ENCODE data around the gene CRISP3. TPM values are rescaled to one million over a fixed set of nuclear protein-coding genes. Genes with fewer than 3 reads are reported as not detected.
"Not testable (repeated sequence)": the region's sequence is repeated elsewhere in the genome, so short reads cannot be mapped to it uniquely, and the experiment has no call there.

CRISP3 gene
- total RNA-seq (2014; rRNA removed), result not detected in 2 replicates
- not detected for polyA plus RNA-seq (2012)

GRCh38 chr6:49744259-49744658 is at the start of gene CRISP3:
Gene CRISP3, minus strand, starts transcription at chr6:49744388. Its CDS starts 21 bp downstream, at chr6:49744367.
- no peak for DNase-seq (ENCODE audit: low read depth)

GRCh38 chr6:49790341-49790740 is 46.2 kb upstream of the CRISP3 start:
- no peak for DNase-seq (ENCODE audit: low read depth)

DNA sequence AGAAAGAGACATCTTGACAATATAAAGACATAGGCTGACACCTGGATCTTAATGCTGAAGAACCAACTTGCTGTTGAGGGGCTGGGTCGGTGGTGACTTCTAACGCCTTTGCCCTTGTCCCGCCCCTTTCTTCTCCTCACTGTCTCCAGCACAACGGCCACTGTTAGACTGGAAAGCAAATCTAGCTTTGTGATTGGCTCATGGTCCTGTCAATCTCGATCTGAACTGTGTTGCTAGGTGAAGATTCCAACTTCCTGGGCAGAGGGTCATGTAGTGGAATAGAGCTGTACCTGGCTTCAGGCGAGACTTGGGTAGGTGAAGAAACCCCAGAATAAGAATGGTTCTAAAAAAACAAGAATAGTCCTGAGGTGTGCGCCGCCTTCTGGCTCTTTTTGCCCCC is 43.0 kb upstream of the CRISP3 start, which contains the start of gene PGK2:
TSS of gene PGK2 (minus strand) at position 110 of the 400 bp plus-strand sequence. CDS start at position 12, 98 bp downstream.
- DNase-seq (ENCODE audit: low read depth), result no peak

DNA sequence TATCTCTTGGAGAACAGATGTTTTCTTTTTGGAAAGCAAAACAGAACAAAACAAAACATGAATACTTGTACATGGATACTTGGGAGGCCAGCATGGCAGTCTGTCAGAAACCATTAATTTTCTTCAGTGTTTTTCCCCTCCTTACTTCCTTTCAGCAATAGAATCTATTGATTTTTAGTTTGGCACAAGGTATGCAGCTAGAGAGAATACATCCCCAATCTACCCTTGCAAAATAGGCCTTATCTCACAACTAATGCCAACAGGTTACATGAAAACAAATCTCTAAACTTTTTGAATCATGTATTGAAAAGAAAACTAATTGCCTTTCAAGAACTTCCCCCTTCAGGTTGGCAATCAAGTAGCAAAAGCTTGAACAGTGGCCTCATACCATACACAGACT is 40.1 kb upstream of the CRISP3 start:
- no peak for DNase-seq (ENCODE audit: low read depth)

DNA sequence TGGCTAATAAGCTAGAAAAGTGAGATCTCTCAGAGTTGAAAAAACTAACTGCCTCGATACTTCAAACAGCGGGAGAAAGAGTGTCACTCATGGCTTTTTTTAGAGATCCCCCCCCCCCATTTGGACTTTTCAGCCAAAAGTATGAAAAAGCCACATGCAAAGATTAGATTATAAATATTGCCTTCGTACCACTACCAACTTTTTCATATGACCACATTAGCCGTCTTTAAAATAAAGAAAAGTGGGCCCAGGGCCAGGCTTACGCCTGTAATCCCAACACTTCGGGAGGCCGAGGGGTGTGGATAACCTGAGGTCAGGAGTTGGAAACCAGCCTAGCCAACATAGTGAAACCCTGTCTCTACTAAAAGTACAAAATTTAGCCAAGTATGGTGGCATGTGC is 38.5 kb upstream of the CRISP3 start:
- no peak for DNase-seq (ENCODE audit: low read depth)

- no peak for DNase-seq (ENCODE audit: low read depth)
Measured at GRCh38 chr6:49782293-49782692, 38.1 kb upstream of the CRISP3 start.

GRCh38 chr6:49776444-49776843 is 32.3 kb upstream of the CRISP3 start:
- DNase-seq (ENCODE audit: low read depth), result no peak

- DNase-seq (ENCODE audit: low read depth), result no peak
Measured at GRCh38 chr6:49775043-49775442, 30.9 kb upstream of the CRISP3 start.

- DNase-seq (ENCODE audit: low read depth), result no peak
Measured at GRCh38 chr6:49772285-49772684, 28.1 kb upstream of the CRISP3 start.

GRCh38 chr6:49766762-49767161 is 22.6 kb upstream of the CRISP3 start:
- no peak for DNase-seq (ENCODE audit: low read depth)

GRCh38 chr6:49764571-49765236 is 20.5 kb upstream of the CRISP3 start:
- DNase-seq (ENCODE audit: low read depth), result no peak

DNA sequence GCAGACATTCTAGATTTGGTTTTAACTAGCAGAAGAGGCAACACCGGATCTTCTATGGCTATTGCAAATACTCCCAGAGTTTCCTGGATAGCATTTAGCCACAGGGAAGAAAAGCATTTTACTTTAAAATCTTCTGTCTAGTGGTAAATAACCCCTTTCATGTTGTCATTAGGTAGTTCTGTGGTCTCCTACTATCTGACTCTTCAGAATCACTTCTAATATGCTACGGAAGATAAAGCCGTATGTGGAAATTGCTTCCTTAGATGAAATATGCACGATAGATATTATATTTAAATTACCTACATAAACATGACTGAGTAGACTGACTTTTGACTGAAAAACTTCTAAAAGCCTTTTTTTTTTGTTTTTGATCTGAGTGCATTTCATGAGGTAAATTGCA is 759 bp downstream of the CRISP3 start:
- no peak for DNase-seq (ENCODE audit: low read depth)

DNA sequence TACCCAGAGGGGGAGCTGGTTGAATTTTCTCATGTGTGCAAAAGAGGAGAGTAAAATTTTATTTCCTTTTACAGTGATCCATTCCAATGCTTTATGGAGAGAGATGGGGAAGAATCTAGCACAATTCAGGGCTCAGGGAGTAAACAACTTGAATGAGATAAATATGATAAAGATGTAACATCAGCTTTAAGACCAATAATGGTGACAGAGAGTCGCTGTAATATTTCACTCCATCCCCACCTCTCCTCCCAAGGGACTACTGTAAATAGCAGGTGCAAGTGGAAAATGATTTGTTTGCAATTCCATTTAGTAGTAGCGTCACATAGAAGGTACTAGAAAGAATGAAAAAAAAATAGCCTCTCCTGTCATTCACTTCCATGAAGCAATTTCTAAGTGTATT is 4.8 kb downstream of the CRISP3 start:
- no peak for DNase-seq (ENCODE audit: low read depth)

- no peak for DNase-seq (ENCODE audit: low read depth)
Measured at GRCh38 chr6:49736017-49736508, 8.1 kb downstream of the CRISP3 start.

GRCh38 chr6:49733680-49734079 is 10.5 kb downstream of the CRISP3 start:
- DNase-seq (ENCODE audit: low read depth), result no peak

DNA sequence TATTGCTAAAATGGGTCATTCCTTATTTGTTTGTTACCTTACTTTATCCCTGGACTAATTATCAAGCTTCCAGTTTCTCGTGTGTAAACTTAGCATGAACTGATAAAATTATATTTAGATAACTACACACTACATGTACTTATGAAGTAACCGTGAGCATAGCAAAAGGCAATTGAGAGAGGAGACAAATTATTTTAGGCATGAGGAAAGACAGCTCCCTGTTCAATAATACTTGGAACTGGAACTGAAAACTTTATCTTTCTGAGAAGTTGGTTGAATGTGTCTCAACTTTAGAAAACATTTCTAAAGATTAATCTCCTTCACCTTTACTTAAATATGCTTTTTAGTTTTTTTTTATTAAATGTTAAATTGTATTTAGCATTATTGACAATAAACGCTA is 11.4 kb downstream of the CRISP3 start:
- DNase-seq (ENCODE audit: low read depth), result no peak

DNA sequence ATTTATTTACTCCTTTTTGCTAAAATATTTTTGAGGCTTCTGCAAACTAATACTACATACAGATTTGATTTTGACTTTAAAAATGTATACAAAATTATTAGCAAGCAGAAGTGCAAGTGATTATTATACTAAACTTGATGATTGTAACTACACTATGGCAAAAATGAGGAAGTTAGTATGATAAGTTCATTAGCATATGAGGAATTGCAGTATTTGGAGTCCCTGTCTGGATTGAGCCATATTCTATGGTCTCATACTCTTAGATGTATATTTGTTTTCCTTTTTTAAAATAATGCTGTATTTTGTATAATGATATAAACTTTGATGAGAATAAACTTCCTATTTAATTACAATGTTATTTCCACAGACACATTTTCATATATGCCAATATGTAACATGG is 13.9 kb downstream of the CRISP3 start:
- DNase-seq (ENCODE audit: low read depth), result no peak

- not testable (repeated sequence) for DNase-seq (ENCODE audit: low read depth)
Measured at GRCh38 chr6:49723917-49724316, 20.3 kb downstream of the CRISP3 start.

DNA sequence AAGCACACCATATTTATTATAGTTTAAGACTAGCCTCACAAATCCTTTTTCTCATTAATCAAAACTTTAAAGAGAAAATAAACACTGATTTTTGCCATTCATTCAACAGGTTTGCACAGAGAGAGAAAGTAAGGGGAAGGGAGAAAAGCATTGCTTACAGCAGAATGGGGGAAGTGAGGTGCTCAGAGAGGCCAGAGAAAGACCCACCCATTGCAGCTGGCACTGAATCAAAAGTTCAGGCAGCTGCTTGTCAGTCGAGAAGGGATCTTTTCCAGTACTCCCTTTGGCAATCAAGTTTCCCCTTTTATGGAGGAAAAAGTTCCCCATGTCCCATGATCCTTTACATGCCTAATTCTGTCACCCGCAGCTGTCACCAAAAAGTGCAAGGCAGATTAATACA is 22.9 kb downstream of the CRISP3 start:
- DNase-seq (ENCODE audit: low read depth), result no peak

- DNase-seq (ENCODE audit: low read depth), result no peak
Measured at GRCh38 chr6:49720372-49720771, 23.8 kb downstream of the CRISP3 start.

GRCh38 chr6:49713346-49713745 is 30.8 kb downstream of the CRISP3 start, which contains the start of gene CRISP2:
Gene CRISP2, minus strand, starts transcription at chr6:49713543. Its CDS starts 4,347 bp downstream, at chr6:49709196.
- no peak for DNase-seq (ENCODE audit: low read depth)

- no peak for DNase-seq (ENCODE audit: low read depth)
Measured at GRCh38 chr6:49698478-49698877, 45.7 kb downstream of the CRISP3 start.

- DNase-seq (ENCODE audit: low read depth), result no peak
Measured at GRCh38 chr6:49693512-49693911, 50.7 kb downstream of the CRISP3 start.

GRCh38 chr6:49692534-49692933 is 51.7 kb downstream of the CRISP3 start:
- no peak for DNase-seq (ENCODE audit: low read depth)

All from LHCN-M2 (cell line).